ENCODE data around the gene FGD2.

GRCh38 chr6:36977470-36977941 is 27.9 kb upstream of the FGD2 start:
- TF ChIP-seq POLR2A (IDR thresholded peaks at IDR 0.05; ENCODE audit: low read length), result no peak
- no peak for TF ChIP-seq GATA1 (IDR thresholded peaks at IDR 0.05; ENCODE audit: low read depth, low read length)
